GM23338 (cell line): Measurements from ENCODE around the gene SHKBP1. TPM values are rescaled to one million over a fixed set of nuclear protein-coding genes. Genes with fewer than 3 reads are reported as not detected.

ENCODE experiments used
- ATAC-seq: fragments of 200-7000 bp; cut with Tn5 transposase; 3 replicates; pipeline ENCODE4 v1.9.1; 2020
- DNase-seq: peaks from one replicate; pipeline ENCODE4 v3.0.0-alpha.2; 2015; ENCODE audit warnings: low spot score
- H2AFZ ChIP-seq: fragments of 200-600 bp; sonication (generic); 2 replicates; pipeline ENCODE4 v1.8.0; 2016; ENCODE audit warnings: antibody characterized with exemption, mild to moderate bottlenecking, moderate library complexity
- H3F3A ChIP-seq: fragments of 200-600 bp; sonication (generic); replicated peaks from 2 replicates; pipeline ENCODE4 v1.8.0; 2017; ENCODE audit warnings: antibody characterized with exemption, mixed run types, low read depth
- H3K27ac ChIP-seq: fragments of 200-600 bp; sonication (generic); 2 replicates; pipeline ENCODE4 v1.6.1; 2016; ENCODE audit warnings: low read depth
- H3K27me3 ChIP-seq: fragments of 200-600 bp; sonication (generic); 2 replicates; pipeline ENCODE4 v1.8.0; 2016; ENCODE audit warnings: mild to moderate bottlenecking, mixed run types, moderate library complexity; ENCODE audit not compliant: insufficient read depth
- H3K36me3 ChIP-seq: fragments of 200-600 bp; sonication (generic); 2 replicates; pipeline ENCODE4 v1.8.0; 2016; ENCODE audit warnings: mild to moderate bottlenecking; ENCODE audit not compliant: insufficient read depth
- H3K4me1 ChIP-seq: fragments of 200-600 bp; sonication (generic); 2 replicates; pipeline ENCODE4 v1.8.0; 2016; ENCODE audit warnings: mild to moderate bottlenecking, moderate library complexity; ENCODE audit not compliant: insufficient read depth
- H3K4me2 ChIP-seq: fragments of 200-600 bp; sonication (generic); 2 replicates; pipeline ENCODE4 v1.7.1; 2017; ENCODE audit warnings: mixed run types
- H3K4me3 ChIP-seq: fragments of 200-600 bp; sonication (generic); 2 replicates; pipeline ENCODE4 v1.6.1; 2016; ENCODE audit warnings: mixed run types
- H3K79me2 ChIP-seq: fragments of 200-600 bp; sonication (generic); replicated peaks from 2 replicates; pipeline ENCODE4 v1.8.0; 2017; ENCODE audit warnings: mild to moderate bottlenecking; ENCODE audit not compliant: insufficient read depth
- H3K9me2 ChIP-seq: fragments of 200-600 bp; sonication (generic); 2 replicates; pipeline ENCODE4 v1.8.0; 2017; ENCODE audit not compliant: insufficient read depth
- H4K20me1 ChIP-seq: fragments of 200-600 bp; sonication (generic); replicated peaks from 2 replicates; pipeline ENCODE4 v1.8.0; 2017; ENCODE audit warnings: mild to moderate bottlenecking; ENCODE audit not compliant: insufficient read depth
- H3K27ac Mint-ChIP-seq: 2 replicates; pipeline ENCODE4 v1.8.0; 2020; ENCODE audit warnings: inconsistent platforms, mild to moderate bottlenecking, moderate library complexity, mixed read lengths
- H3K27me3 Mint-ChIP-seq: 3 replicates; pipeline ENCODE4 v1.8.0; 2022; ENCODE audit warnings: low read depth, mild to moderate bottlenecking, moderate library complexity, mixed read lengths, inconsistent platforms; ENCODE audit not compliant: insufficient read depth, poor library complexity
- H3K36me3 Mint-ChIP-seq: 3 replicates; pipeline ENCODE4 v1.8.0; 2021; ENCODE audit warnings: low read depth, mild to moderate bottlenecking, inconsistent platforms, moderate library complexity, mixed read lengths
- H3K4me1 Mint-ChIP-seq: 3 replicates; pipeline ENCODE4 v1.8.0; 2020; ENCODE audit warnings: mild to moderate bottlenecking, inconsistent platforms, mixed read lengths
- H3K4me3 Mint-ChIP-seq: 3 replicates; pipeline ENCODE4 v1.8.0; 2021; ENCODE audit warnings: moderate library complexity, mild to moderate bottlenecking, inconsistent platforms, mixed read lengths
- H3K9me3 Mint-ChIP-seq: 3 replicates; pipeline ENCODE4 v1.8.0; 2020; ENCODE audit warnings: moderate library complexity, mild to moderate bottlenecking, inconsistent platforms, mixed read lengths
- CREB1 ChIP-seq: fragments of 250-450 bp; sonication (Bioruptor Pico); IDR thresholded peaks from 2 replicates; pipeline ENCODE4 v1.5.0; 2020; ENCODE audit warnings: low read depth, mild to moderate bottlenecking, moderate library complexity
- EZH2 ChIP-seq: fragments of 200-600 bp; sonication (generic); IDR thresholded peaks from one replicate; pipeline ENCODE4 v1.8.0; 2017; ENCODE audit warnings: antibody characterized with exemption, mild to moderate bottlenecking, low read depth; ENCODE audit not compliant: unreplicated experiment
- EZH2phosphoT487 ChIP-seq: fragments of 200-600 bp; sonication (generic); IDR thresholded peaks from one replicate; pipeline ENCODE4 v1.8.1; 2018; ENCODE audit warnings: antibody characterized with exemption; ENCODE audit not compliant: unreplicated experiment
- JUNB ChIP-seq: IDR thresholded peaks from one replicate; pipeline ENCODE4 v1.6.1; 2016; ENCODE audit warnings: antibody characterized with exemption; ENCODE audit not compliant: unreplicated experiment
- NANOG ChIP-seq: IDR thresholded peaks from 2 replicates; pipeline ENCODE4 v1.6.1; 2016; ENCODE audit warnings: antibody characterized with exemption, borderline replicate concordance
- POLR2AphosphoS5 ChIP-seq: IDR thresholded peaks from 2 replicates; pipeline ENCODE4 v1.6.1; 2016; ENCODE audit warnings: antibody characterized with exemption, low read depth
- STAT1 ChIP-seq: IDR thresholded peaks from one replicate; pipeline ENCODE4 v1.6.1; 2016; ENCODE audit warnings: antibody characterized with exemption; ENCODE audit not compliant: unreplicated experiment
- ZNF114 ChIP-seq: fragments of 250-450 bp; sonication (Bioruptor Pico); IDR thresholded peaks from 2 replicates; pipeline ENCODE4 v1.5.0; 2020; ENCODE audit warnings: mild to moderate bottlenecking, moderate library complexity
- ZNF331 ChIP-seq: fragments of 250-450 bp; sonication (Bioruptor Pico); IDR thresholded peaks from 2 replicates; pipeline ENCODE4 v1.5.0; 2020; ENCODE audit warnings: low read depth, mild to moderate bottlenecking, moderate library complexity
- polyA plus RNA-seq: library from polyadenylated mRNA; unstranded; fragments of >200 nt; fragmentation: Nextera tagmentation; extraction: Ambion mirVana; gene quantifications from 2 replicates; pipeline ENCODE4 v1.2.1, GENCODE V29; 2016
- total RNA-seq: library from RNA; depleted of rRNA; stranded (reverse); fragments of >200 nt; shearing (Covaris generic); gene quantifications from 2 replicates; pipeline ENCODE4 v1.2.3, GENCODE V29; 2014
- TF ChIP-seq, protein P1 (sequence below), 2 experiments: fragments of 200-600 bp in 1 of 2; sonication (generic) in 1 of 2; conservative IDR thresholded peaks; 2 replicates each; pipeline versions ENCODE4 v1.5.1 to v1.6.1; 2016 to 2017; ENCODE audit warnings: antibody characterized with exemption in 2 of 2, low read depth in 2 of 2, mild to moderate bottlenecking in 2 of 2, moderate library complexity in 1 of 2
- TF ChIP-seq, protein P2 (sequence below): IDR thresholded peaks from one replicate; pipeline ENCODE4 v1.6.1; 2018; ENCODE audit warnings: antibody characterized with exemption; ENCODE audit not compliant: unreplicated experiment
- TF ChIP-seq, protein P3 (sequence below): fragments of 250-450 bp; sonication (Bioruptor Pico); IDR thresholded peaks from 2 replicates; pipeline ENCODE4 v1.5.0; 2020; ENCODE audit warnings: mild to moderate bottlenecking, moderate library complexity
- TF ChIP-seq, protein P4 (sequence below): IDR thresholded peaks from 2 replicates; pipeline ENCODE4 v1.6.1; 2016; ENCODE audit warnings: antibody characterized with exemption

The SHKBP1 gene
- total and polyA plus RNA-seq, 2 experiments from 2014 or later = 63.2 to 69.8 TPM

DNA sequence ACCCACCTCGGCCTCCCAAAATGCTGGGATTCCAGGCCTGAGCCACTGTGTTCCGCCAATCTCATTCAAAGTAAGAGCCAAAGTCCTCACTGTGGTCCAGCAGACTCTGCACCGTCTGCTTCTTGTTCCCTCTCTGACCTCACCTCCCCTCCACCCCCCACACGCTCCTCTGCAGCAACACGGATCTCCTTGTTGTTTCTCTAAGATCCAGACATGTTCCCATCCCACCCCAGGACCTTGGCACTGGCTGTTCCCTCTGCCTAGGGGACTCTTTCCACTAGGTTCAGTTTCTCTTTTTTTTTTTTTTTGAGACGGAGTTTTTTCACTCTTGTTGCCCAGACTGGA lies 62.9 kb downstream of the SHKBP1 start:
- Histone ChIP-seq H3K4me3 (no peak overlapping the region), H3K27ac (no peak overlapping the region), H3K27me3 (peaks cover 11% of the 10 kb centered on the region), H4K20me1 (no peaks in the 10 kb centered on the region), H3F3A (no peaks in the 10 kb centered on the region), H3K4me2 (no peak overlapping the region), H3K4me1 (peaks cover 7% of the 10 kb centered on the region), H2AFZ (no peak overlapping the region), H3K79me2 (no peaks in the 10 kb centered on the region), H3K36me3 (no peaks in the 10 kb centered on the region), H3K9me2 (no peaks in the 10 kb centered on the region)
- TF ChIP-seq ZNF114 (CRISPR knock-in tag) (no peak), EZH2phosphoT487 (no peak), EZH2 (no peak), POLR2AphosphoS5 (no peak), CREB1 (CRISPR knock-in tag) (no peak), STAT1 (no peak), ZNF331 (no peak), NANOG (no peak), JUNB (no peak)
- TF ChIP-seq, protein P1, sequence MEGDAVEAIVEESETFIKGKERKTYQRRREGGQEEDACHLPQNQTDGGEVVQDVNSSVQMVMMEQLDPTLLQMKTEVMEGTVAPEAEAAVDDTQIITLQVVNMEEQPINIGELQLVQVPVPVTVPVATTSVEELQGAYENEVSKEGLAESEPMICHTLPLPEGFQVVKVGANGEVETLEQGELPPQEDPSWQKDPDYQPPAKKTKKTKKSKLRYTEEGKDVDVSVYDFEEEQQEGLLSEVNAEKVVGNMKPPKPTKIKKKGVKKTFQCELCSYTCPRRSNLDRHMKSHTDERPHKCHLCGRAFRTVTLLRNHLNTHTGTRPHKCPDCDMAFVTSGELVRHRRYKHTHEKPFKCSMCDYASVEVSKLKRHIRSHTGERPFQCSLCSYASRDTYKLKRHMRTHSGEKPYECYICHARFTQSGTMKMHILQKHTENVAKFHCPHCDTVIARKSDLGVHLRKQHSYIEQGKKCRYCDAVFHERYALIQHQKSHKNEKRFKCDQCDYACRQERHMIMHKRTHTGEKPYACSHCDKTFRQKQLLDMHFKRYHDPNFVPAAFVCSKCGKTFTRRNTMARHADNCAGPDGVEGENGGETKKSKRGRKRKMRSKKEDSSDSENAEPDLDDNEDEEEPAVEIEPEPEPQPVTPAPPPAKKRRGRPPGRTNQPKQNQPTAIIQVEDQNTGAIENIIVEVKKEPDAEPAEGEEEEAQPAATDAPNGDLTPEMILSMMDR (conservative IDR thresholded peaks at IDR 0.05; ENCODE audit: low read depth in 2 of 2) = no peak
- TF ChIP-seq, protein P2, sequence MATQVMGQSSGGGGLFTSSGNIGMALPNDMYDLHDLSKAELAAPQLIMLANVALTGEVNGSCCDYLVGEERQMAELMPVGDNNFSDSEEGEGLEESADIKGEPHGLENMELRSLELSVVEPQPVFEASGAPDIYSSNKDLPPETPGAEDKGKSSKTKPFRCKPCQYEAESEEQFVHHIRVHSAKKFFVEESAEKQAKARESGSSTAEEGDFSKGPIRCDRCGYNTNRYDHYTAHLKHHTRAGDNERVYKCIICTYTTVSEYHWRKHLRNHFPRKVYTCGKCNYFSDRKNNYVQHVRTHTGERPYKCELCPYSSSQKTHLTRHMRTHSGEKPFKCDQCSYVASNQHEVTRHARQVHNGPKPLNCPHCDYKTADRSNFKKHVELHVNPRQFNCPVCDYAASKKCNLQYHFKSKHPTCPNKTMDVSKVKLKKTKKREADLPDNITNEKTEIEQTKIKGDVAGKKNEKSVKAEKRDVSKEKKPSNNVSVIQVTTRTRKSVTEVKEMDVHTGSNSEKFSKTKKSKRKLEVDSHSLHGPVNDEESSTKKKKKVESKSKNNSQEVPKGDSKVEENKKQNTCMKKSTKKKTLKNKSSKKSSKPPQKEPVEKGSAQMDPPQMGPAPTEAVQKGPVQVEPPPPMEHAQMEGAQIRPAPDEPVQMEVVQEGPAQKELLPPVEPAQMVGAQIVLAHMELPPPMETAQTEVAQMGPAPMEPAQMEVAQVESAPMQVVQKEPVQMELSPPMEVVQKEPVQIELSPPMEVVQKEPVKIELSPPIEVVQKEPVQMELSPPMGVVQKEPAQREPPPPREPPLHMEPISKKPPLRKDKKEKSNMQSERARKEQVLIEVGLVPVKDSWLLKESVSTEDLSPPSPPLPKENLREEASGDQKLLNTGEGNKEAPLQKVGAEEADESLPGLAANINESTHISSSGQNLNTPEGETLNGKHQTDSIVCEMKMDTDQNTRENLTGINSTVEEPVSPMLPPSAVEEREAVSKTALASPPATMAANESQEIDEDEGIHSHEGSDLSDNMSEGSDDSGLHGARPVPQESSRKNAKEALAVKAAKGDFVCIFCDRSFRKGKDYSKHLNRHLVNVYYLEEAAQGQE = no peak
- TF ChIP-seq, protein P3, sequence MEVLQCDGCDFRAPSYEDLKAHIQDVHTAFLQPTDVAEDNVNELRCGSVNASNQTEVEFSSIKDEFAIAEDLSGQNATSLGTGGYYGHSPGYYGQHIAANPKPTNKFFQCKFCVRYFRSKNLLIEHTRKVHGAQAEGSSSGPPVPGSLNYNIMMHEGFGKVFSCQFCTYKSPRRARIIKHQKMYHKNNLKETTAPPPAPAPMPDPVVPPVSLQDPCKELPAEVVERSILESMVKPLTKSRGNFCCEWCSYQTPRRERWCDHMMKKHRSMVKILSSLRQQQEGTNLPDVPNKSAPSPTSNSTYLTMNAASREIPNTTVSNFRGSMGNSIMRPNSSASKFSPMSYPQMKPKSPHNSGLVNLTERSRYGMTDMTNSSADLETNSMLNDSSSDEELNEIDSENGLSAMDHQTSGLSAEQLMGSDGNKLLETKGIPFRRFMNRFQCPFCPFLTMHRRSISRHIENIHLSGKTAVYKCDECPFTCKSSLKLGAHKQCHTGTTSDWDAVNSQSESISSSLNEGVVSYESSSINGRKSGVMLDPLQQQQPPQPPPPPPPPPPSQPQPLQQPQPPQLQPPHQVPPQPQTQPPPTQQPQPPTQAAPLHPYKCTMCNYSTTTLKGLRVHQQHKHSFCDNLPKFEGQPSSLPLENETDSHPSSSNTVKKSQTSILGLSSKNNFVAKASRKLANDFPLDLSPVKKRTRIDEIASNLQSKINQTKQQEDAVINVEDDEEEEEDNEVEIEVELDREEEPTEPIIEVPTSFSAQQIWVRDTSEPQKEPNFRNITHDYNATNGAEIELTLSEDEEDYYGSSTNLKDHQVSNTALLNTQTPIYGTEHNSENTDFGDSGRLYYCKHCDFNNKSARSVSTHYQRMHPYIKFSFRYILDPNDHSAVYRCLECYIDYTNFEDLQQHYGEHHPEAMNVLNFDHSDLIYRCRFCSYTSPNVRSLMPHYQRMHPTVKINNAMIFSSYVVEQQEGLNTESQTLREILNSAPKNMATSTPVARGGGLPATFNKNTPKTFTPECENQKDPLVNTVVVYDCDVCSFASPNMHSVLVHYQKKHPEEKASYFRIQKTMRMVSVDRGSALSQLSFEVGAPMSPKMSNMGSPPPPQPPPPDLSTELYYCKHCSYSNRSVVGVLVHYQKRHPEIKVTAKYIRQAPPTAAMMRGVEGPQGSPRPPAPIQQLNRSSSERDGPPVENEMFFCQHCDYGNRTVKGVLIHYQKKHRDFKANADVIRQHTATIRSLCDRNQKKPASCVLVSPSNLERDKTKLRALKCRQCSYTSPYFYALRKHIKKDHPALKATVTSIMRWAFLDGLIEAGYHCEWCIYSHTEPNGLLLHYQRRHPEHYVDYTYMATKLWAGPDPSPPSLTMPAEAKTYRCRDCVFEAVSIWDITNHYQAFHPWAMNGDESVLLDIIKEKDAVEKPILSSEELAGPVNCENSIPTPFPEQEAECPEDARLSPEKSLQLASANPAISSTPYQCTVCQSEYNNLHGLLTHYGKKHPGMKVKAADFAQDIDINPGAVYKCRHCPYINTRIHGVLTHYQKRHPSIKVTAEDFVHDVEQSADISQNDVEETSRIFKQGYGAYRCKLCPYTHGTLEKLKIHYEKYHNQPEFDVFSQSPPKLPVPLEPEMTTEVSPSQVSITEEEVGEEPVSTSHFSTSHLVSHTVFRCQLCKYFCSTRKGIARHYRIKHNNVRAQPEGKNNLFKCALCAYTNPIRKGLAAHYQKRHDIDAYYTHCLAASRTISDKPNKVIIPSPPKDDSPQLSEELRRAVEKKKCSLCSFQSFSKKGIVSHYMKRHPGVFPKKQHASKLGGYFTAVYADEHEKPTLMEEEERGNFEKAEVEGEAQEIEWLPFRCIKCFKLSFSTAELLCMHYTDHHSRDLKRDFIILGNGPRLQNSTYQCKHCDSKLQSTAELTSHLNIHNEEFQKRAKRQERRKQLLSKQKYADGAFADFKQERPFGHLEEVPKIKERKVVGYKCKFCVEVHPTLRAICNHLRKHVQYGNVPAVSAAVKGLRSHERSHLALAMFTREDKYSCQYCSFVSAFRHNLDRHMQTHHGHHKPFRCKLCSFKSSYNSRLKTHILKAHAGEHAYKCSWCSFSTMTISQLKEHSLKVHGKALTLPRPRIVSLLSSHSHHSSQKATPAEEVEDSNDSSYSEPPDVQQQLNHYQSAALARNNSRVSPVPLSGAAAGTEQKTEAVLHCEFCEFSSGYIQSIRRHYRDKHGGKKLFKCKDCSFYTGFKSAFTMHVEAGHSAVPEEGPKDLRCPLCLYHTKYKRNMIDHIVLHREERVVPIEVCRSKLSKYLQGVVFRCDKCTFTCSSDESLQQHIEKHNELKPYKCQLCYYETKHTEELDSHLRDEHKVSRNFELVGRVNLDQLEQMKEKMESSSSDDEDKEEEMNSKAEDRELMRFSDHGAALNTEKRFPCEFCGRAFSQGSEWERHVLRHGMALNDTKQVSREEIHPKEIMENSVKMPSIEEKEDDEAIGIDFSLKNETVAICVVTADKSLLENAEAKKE (CRISPR knock-in tag) = no peak
- TF ChIP-seq, protein P4, sequence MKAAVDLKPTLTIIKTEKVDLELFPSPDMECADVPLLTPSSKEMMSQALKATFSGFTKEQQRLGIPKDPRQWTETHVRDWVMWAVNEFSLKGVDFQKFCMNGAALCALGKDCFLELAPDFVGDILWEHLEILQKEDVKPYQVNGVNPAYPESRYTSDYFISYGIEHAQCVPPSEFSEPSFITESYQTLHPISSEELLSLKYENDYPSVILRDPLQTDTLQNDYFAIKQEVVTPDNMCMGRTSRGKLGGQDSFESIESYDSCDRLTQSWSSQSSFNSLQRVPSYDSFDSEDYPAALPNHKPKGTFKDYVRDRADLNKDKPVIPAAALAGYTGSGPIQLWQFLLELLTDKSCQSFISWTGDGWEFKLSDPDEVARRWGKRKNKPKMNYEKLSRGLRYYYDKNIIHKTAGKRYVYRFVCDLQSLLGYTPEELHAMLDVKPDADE = no peak
- Mint-ChIP-seq H3K27me3 (peaks cover 13% of the 10 kb centered on the region), H3K4me1 (peaks cover 11% of the 10 kb centered on the region), H3K9me3 (no peaks in the 10 kb centered on the region; the same call in 2 of the 3 replicates), H3K4me3 (no peak overlapping the region), H3K27ac (no peak overlapping the region), H3K36me3 (no peaks in the 10 kb centered on the region)
- DNase-seq (no peak), ATAC-seq (no peak)
